Activated CD8-positive, alpha-beta T cell treated with anti-CD3 and anti-CD28 coated beads for 36 hours (primary cell): Measurements from ENCODE around the gene CD40. TPM values are rescaled to one million over a fixed set of nuclear protein-coding genes. Genes with fewer than 3 reads are reported as not detected.

ENCODE experiments used
- ATAC-seq: fragments of 200-7000 bp; cut with Tn5 transposase; one replicate; pipeline ENCODE4 v1.10.0; 2021; ENCODE audit warnings: mild to moderate bottlenecking, moderate library complexity
- CTCF ChIA-PET: fragments of 350-600 bp; sonication (Branson Sonifier 250); formaldehyde crosslinking; loops from one replicate; lab custom pipeline; 2021; ENCODE audit warnings: antibody characterized with exemption; lab: Charles Lee
- POLR2A ChIA-PET: fragments of 350-600 bp; sonication (Branson Sonifier 250); formaldehyde crosslinking; loops from one replicate; lab custom pipeline; 2021; ENCODE audit warnings: antibody characterized with exemption; lab: Charles Lee
- DNase-seq: peaks from one replicate; pipeline ENCODE4 v3.0.0-alpha.2; 2020
- H3K27ac Mint-ChIP-seq: one replicate; pipeline ENCODE4 v1.8.0; 2021; ENCODE audit warnings: mild to moderate bottlenecking, mixed read lengths
- H3K27me3 Mint-ChIP-seq: one replicate; pipeline ENCODE4 v1.8.0; 2021; ENCODE audit warnings: mixed read lengths
- H3K36me3 Mint-ChIP-seq: one replicate; pipeline ENCODE4 v1.8.0; 2021; ENCODE audit warnings: low read depth, mixed read lengths
- H3K4me1 Mint-ChIP-seq: one replicate; pipeline ENCODE4 v1.8.0; 2021; ENCODE audit warnings: low read depth, mixed read lengths
- H3K4me3 Mint-ChIP-seq: one replicate; pipeline ENCODE4 v1.8.0; 2021; ENCODE audit warnings: mild to moderate bottlenecking, moderate library complexity, mixed read lengths
- H3K9me3 Mint-ChIP-seq: one replicate; pipeline ENCODE4 v1.8.0; 2021; ENCODE audit warnings: mixed read lengths
- intact Hi-C: fragments of 100-400 bp; cut with micrococcal nuclease; formaldehyde crosslinking; loops from one replicate; pipeline ENCODE4 v1.10.0; 2022
- total RNA-seq, 2 experiments: library from RNA; stranded (reverse); gene quantifications; one replicate each; pipeline ENCODE4 v1.2.3, GENCODE V29; 2021
- TF ChIP-seq, protein P1 (sequence below): fragments of 200-600 bp; IDR thresholded peaks from one replicate; pipeline ENCODE4 v1.8.0; 2022; ENCODE audit warnings: antibody characterized with exemption, mild to moderate bottlenecking

The CD40 gene
- total RNA-seq, 2 experiments from 2014 or later = 3.3 to 3.5 TPM

DNA sequence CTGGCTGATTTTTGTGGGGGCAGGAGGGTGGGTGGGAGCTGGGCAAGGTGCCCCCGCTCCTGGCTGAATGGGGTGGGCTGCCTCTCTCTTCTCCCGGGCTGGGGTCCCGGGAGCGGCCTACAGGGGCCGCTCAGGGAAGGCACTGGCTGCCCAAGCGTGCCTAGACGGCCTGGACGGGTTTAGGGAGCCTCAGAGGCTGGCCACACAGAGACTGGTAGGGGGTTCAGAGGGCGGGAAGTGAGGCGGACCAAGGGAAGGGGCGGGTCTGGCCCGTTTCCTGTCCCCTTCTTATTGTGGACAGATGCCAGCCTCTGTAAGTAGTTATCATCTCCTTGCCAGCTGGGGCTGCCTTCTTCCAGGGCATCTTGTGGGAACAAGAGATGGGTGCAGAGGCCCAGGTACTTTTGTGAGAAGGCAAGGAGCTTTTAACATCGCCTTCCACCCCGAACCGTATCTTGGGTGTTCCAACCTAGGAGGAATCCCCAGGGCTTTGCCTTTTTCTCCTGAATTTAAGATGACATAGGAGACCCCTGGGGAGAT lies 437 bp downstream of the CD40 start:
- intact Hi-C loops = no loop called here
- Mint-ChIP-seq H3K27ac (no peak overlapping the region), H3K4me1 (peaks cover 17% of the 10 kb centered on the region), H3K9me3 (no peaks in the 10 kb centered on the region), H3K27me3 (peaks cover 13% of the 10 kb centered on the region), H3K4me3 (peak overlapping the region; percentile 88), H3K36me3 (no peaks in the 10 kb centered on the region)
- ChIA-PET POLR2A (no interaction called here), CTCF (interaction anchor here (1.0 to 1.9 kb wide), 3 partner anchors 10 to 231 kb away, joined by 5 to 6 read pairs (median 6); no protein-coding TSS in a partner anchor)
- peak; percentile 63 for ATAC-seq
- TF ChIP-seq, protein P1, sequence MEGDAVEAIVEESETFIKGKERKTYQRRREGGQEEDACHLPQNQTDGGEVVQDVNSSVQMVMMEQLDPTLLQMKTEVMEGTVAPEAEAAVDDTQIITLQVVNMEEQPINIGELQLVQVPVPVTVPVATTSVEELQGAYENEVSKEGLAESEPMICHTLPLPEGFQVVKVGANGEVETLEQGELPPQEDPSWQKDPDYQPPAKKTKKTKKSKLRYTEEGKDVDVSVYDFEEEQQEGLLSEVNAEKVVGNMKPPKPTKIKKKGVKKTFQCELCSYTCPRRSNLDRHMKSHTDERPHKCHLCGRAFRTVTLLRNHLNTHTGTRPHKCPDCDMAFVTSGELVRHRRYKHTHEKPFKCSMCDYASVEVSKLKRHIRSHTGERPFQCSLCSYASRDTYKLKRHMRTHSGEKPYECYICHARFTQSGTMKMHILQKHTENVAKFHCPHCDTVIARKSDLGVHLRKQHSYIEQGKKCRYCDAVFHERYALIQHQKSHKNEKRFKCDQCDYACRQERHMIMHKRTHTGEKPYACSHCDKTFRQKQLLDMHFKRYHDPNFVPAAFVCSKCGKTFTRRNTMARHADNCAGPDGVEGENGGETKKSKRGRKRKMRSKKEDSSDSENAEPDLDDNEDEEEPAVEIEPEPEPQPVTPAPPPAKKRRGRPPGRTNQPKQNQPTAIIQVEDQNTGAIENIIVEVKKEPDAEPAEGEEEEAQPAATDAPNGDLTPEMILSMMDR = no peak
- DNase-seq = peak; percentile 17

DNA sequence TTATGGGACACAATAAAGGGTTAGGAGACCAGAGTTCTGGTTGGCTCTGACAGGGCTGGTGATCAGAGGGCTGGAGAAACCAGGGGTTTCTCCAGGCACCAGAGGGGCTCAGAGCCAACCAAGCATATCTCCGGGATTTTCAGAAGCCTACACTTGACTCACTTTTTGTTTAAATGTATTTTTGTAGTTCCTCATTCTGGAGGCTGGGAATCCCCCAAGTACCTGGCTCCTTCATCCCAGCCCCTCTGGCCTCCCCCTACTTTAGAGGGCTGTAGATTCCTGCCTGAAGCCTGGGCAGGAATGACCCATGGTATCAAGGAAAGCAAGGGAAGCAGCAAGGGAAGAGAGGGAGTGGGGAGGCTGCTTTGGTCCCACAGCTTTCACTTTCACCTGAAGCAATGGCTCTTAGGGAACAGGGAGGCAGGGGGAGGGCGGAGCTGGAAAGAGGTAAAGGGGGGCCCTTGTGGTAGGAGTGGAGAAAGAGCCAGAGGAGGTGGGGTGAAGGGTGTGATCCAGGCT lies 973 bp downstream of the CD40 start:
- ChIA-PET POLR2A (no interaction called here), CTCF (interaction anchor here (0.9 to 1.6 kb wide), 3 partner anchors 9 to 230 kb away, joined by 3 to 6 read pairs (median 5); no protein-coding TSS in a partner anchor)
- Mint-ChIP-seq H3K4me1 (peaks cover 17% of the 10 kb centered on the region), H3K27ac (no peak overlapping the region), H3K9me3 (no peaks in the 10 kb centered on the region), H3K4me3 (peak overlapping the region; percentile 88), H3K36me3 (no peaks in the 10 kb centered on the region), H3K27me3 (peaks cover 10% of the 10 kb centered on the region)
- intact Hi-C loops = no loop called here
- ATAC-seq = no peak
- TF ChIP-seq, protein P1 = no peak
- DNase-seq = no peak

DNA sequence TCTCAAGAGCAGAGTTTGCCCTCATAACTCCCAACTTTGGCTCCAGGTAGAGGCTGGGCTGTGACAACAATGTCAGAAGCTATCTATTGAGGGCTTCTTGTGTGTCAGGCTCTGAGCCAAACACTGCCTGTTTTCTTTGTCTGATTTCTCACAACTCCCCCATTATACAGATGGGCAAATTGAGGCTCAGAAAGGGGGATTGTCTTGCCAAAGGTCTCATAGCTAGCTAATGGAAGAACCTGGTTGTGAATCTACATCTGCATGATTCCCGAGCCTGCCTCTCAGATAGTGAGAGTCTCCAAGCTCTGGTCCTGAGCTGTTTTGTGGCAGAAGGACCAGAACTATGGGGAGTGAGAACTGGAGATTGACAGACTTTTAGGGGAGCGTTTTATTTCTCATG lies 1.4 kb downstream of the CD40 start:
- no peaks in the 10 kb centered on the region for H3K36me3 Mint-ChIP-seq
- ATAC-seq (no peak), DNase-seq (no peak)
- peaks cover 10% of the 10 kb centered on the region for H3K27me3 Mint-ChIP-seq
- no peaks in the 10 kb centered on the region for H3K9me3 Mint-ChIP-seq
- intact Hi-C loops = no loop called here
- TF ChIP-seq, protein P1 = no peak
- ChIA-PET POLR2A (no interaction called here), CTCF (interaction anchor here (0.9 to 1.6 kb wide), 3 partner anchors 9 to 230 kb away, joined by 3 to 6 read pairs (median 5); no protein-coding TSS in a partner anchor)
- H3K4me3 Mint-ChIP-seq = peak overlapping the region; percentile 88
- no peak overlapping the region for H3K27ac Mint-ChIP-seq
- peaks cover 17% of the 10 kb centered on the region for H3K4me1 Mint-ChIP-seq

DNA sequence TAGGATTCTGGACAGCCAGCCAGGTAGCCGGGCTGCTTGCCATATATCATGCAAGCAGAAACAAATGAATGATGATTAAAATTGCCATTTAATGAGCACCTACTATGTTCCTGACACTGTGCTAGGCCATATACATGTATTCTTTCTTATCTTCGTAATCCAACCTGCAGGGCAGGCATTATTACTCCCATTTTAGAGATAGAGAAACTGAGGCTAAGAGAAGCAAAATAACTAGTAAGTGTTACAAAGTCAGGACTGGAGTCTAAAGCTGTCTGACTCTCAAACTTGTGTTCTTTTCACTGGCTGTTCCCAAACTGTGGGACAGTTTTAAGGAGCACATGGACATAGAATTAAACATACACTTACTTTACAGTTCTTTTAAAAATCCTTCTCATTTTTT lies 2.0 kb downstream of the CD40 start:
- Mint-ChIP-seq H3K9me3 (no peaks in the 10 kb centered on the region), H3K4me3 (no peak overlapping the region), H3K27me3 (peaks cover 10% of the 10 kb centered on the region), H3K4me1 (peaks cover 17% of the 10 kb centered on the region), H3K36me3 (no peaks in the 10 kb centered on the region), H3K27ac (no peak overlapping the region)
- CTCF ChIA-PET = interaction anchor here (0.8 to 1.6 kb wide), 4 partner anchors 13 to 229 kb away, joined by 3 to 6 read pairs (median 4); no protein-coding TSS in a partner anchor
- DNase-seq = no peak
- ATAC-seq = no peak
- intact Hi-C loops = no loop called here
- TF ChIP-seq, protein P1 = no peak
- POLR2A ChIA-PET = interaction anchor here (1.0 kb wide), 1 partner anchor 12 kb away, joined by 3 read pairs; no protein-coding TSS in a partner anchor
